Measurements from ENCODE around the gene WIPF3. TPM values are rescaled to one million over a fixed set of nuclear protein-coding genes. Genes with fewer than 3 reads are reported as not detected.

Gene WIPF3
- total RNA-seq, 1 experiment from 2014 or later, result 11.6 TPM

DNA sequence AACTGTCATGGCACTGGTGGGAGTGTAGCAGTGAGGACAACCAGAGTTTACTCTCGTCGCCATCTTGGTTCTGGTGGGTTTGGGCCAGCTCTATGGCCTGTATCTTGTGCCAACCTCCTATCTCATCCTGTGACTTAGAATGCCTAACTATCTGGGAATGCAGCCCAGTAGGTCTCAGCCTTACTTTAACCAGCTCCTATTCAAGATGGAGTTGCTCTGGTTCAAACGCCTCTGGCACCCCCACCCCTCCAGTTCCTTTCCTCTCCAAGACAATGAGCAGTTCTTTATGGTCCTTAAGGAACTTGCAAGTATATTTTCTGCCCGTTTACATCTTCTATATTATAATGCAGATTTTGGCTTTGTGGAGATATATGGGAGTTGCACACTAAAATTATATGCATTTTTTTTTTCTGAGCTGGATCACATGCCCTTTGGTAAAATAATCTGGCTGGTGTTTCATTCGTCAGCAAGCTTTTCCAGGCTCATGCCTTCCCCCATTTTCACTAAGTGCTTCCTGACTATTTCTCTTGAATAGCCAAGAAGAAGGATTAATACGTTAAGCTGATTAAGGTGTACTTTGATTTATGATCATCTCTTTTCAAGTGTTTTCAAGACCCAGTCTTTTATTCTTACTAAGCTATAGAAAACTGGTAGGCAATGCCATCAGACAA, 11.2 kb upstream of the WIPF3 start:
- Mint-ChIP-seq H3K9me3 (peaks cover 0 to 1% of the 10 kb centered on the region in 2 experiments; a peak in 1 of 5 replicates), H3K4me1 (peaks cover 27 to 32% of the 10 kb centered on the region in 2 experiments), H3K27ac (no peak overlapping the region), H3K27me3 (ENCODE audit: low read depth) (peaks cover 29% of the 10 kb centered on the region), H3K4me3 (no peak overlapping the region), H3K36me3 (ENCODE audit: insufficient read depth in 1 of 3, low read depth in 3 of 3) (no peaks in the 10 kb centered on the region)
- 0 out of 2 replicates have a peak, but pooled peaks cover 9% of the 10 kb centered on the region for H3K4me1 ChIP-seq (ENCODE audit: insufficient read depth, low read length)
- H3K79me1 ChIP-seq (ENCODE audit: insufficient read depth, low read depth, low read length, poor library complexity, severe bottlenecking), result no peaks in the 10 kb centered on the region
- no peaks in the 10 kb centered on the region for H3K79me2 ChIP-seq (ENCODE audit: insufficient read depth, low read length)
- no peak overlapping the region for H4K91ac ChIP-seq (ENCODE audit: insufficient read length, low read depth, low read length)
- H3K14ac ChIP-seq (ENCODE audit: insufficient read depth, low read length), result no peak overlapping the region
- no peak overlapping the region for H3K27ac ChIP-seq (ENCODE audit: insufficient read length, low read depth, low read length)
- H4K20me1 ChIP-seq (ENCODE audit: control insufficient read depth, insufficient read depth, insufficient read length), result no peaks in the 10 kb centered on the region
- no peak overlapping the region for H3K18ac ChIP-seq (ENCODE audit: insufficient read length, low read depth, low read length)
- DNase-seq, result no peak
- no peak overlapping the region for H2AFZ ChIP-seq (ENCODE audit: low read length)
- H4K8ac ChIP-seq (replicated peaks; ENCODE audit: insufficient read length, low read depth, low read length), result no peak overlapping the region
- no peak overlapping the region for H2BK5ac ChIP-seq (ENCODE audit: insufficient read length, low read length)
- no CpG with 5 or more reads among the region's 6 CpGs for WGBS (ENCODE audit: extremely low coverage, insufficient read length, low lambda C conversion rate)
- H2BK12ac ChIP-seq (ENCODE audit: insufficient read length, low read depth, low read length), result no peak overlapping the region
- H3K4ac ChIP-seq (ENCODE audit: low read depth, low read length), result no peak overlapping the region
- no peaks in the 10 kb centered on the region for H3K27me3 ChIP-seq (ENCODE audit: insufficient read depth, low read length)
- H2BK120ac ChIP-seq (ENCODE audit: low read depth, low read length, poor library complexity, severe bottlenecking), result no peak overlapping the region
- H3K9me3 ChIP-seq (ENCODE audit: control insufficient read depth, low read depth, low read length), result no peaks in the 10 kb centered on the region
- no peak overlapping the region for H3T11ph ChIP-seq (ENCODE audit: low read length)
- no peak overlapping the region for H2AK5ac ChIP-seq (ENCODE audit: insufficient read length, low read length)
- no peak overlapping the region for H3K23ac ChIP-seq (ENCODE audit: insufficient read length, low read depth, low read length)
- H3K23me2 ChIP-seq (ENCODE audit: insufficient read length, low read depth, low read length, poor library complexity, severe bottlenecking), result no peaks in the 10 kb centered on the region
- no peak overlapping the region for H3K9ac ChIP-seq (ENCODE audit: extremely low read depth, insufficient read length, low read length)
- H3K4me2 ChIP-seq (ENCODE audit: insufficient read depth, insufficient read length, low read length), result no peak overlapping the region
- H2BK15ac ChIP-seq (ENCODE audit: low read depth, low read length), result no peak overlapping the region
- H3K56ac ChIP-seq (ENCODE audit: insufficient read length, low read depth, low read length), result no peak overlapping the region
- H2BK20ac ChIP-seq (ENCODE audit: low read depth, low read length, poor library complexity, severe bottlenecking), result no peak overlapping the region
- H4K5ac ChIP-seq (ENCODE audit: insufficient read length, low read depth, low read length), result no peak overlapping the region
- TF ChIP-seq CTCF (conservative IDR thresholded peaks at IDR 0.05), result no peak

Measured in H9 (cell line).